IgD-negative memory B cell (primary cell): Measurements from ENCODE around the gene DUSP16. TPM values are rescaled to one million over a fixed set of nuclear protein-coding genes. Genes with fewer than 3 reads are reported as not detected.
A peak's percentile ranks its signal among the peaks of the same experiment; 100 is the strongest.
"Not testable (repeated sequence)": the region's sequence is repeated elsewhere in the genome, so short reads cannot be mapped to it uniquely, and the experiment has no call there.

ENCODE experiments used
- H3K27ac Mint-ChIP-seq, 3 donors: one replicate each; pipeline ENCODE4 v1.8.0; 2020 to 2022; ENCODE audit warnings: mild to moderate bottlenecking in 3 of 3, mixed read lengths in 3 of 3, moderate library complexity in 1 of 3
- H3K27me3 Mint-ChIP-seq: one replicate; pipeline ENCODE4 v1.8.0; 2021; ENCODE audit warnings: mixed read lengths
- H3K36me3 Mint-ChIP-seq: one replicate; pipeline ENCODE4 v1.8.0; 2020; ENCODE audit warnings: mild to moderate bottlenecking, mixed read lengths
- H3K4me1 Mint-ChIP-seq, 3 donors: one replicate each; pipeline ENCODE4 v1.8.0; 2020 to 2022; ENCODE audit warnings: mixed read lengths in 3 of 3, mild to moderate bottlenecking in 1 of 3
- H3K4me3 Mint-ChIP-seq, 4 donors: one replicate each; pipeline ENCODE4 v1.8.0; 2020 to 2022; ENCODE audit warnings: mild to moderate bottlenecking in 4 of 4, mixed read lengths in 4 of 4, moderate library complexity in 3 of 4
- H3K9me3 Mint-ChIP-seq, 3 donors: one replicate each; pipeline ENCODE4 v1.8.0; 2020 to 2021; ENCODE audit warnings: mixed read lengths in 3 of 3, mild to moderate bottlenecking in 1 of 3
- polyA plus RNA-seq: library from polyadenylated mRNA; unstranded; fragments of 300-500 nt; fragmentation: Illumina TruSeq; gene quantifications from one replicate; pipeline ENCODE4 v1.2.3, GENCODE V29; 2021

Gene DUSP16
- polyA plus RNA-seq, 1 donor from 2014 or later, result 0.30 TPM

DNA sequence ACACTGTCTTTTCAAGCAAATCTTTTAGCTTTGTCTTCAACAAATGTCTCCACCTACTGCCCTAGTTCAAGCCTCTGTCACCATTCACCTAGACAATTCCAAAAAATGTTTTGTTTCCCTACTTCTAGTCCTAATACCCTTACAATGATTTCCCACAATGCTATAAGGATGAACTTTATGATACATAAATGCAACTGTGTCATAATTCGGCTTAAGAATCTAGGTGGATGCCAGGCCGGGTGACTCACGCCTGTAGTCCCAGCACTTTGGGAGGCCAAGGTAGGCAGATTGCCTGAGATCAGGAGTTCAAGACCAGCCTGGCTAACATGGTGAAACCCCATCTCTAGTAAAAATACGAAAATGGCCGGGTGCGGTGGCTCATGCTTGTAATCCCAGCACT is 28.3 kb upstream of the DUSP16 start:
- no peaks in the 10 kb centered on the region for H3K4me1 Mint-ChIP-seq

DNA sequence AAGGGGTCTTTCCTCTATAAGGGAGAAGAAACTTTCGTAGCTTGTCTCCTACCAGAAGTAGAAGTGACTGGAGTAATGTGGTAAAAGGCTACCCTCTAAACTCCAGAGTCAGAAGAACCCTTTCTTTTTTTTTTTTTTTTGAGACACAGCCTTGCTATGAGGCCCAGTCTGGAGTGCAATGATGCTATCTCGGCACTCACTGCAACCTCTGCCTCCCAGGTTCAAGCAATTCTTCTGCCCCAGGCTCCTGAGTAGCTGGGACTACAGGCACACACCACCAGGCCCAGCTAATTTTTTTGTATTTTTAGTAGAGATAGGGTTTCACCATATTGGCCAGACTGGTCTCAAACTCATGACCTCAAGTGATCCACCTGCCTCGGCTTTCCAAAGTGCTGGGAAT is 25.8 kb upstream of the DUSP16 start:
- H3K36me3 Mint-ChIP-seq, H3K27ac Mint-ChIP-seq, H3K4me1 Mint-ChIP-seq, H3K9me3 Mint-ChIP-seq, H3K27me3 Mint-ChIP-seq, H3K4me3 Mint-ChIP-seq: not testable (repeated sequence)

More for the DNA sequence above, 28.3 kb upstream of the DUSP16 start:
- H3K9me3 Mint-ChIP-seq, result no peaks in the 10 kb centered on the region
- no peak overlapping the region for H3K4me3 Mint-ChIP-seq
- H3K27ac Mint-ChIP-seq, result no peak overlapping the region
- peaks cover 5% of the 10 kb centered on the region for H3K36me3 Mint-ChIP-seq
- H3K27me3 Mint-ChIP-seq, result peaks cover 5% of the 10 kb centered on the region

DNA sequence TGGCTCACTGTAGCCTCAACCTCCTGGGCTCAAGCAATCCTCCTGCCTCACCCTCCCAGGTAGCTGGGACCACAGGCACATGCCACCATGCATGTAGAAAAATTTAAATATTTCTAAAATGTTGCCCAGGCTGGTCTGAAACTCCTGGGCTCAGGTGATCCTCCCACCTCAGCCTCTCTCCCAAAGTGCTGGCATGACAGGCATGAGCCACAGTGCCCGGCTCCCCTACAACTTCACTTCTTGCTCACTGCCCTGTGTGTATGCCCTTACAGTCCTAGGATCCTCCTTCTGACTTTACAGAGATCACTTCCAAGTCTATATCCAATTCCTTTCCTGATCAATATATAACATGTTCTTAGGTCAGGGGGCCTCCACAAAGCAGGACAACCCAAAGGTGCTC is 25.2 kb upstream of the DUSP16 start:
- no peak overlapping the region for H3K4me3 Mint-ChIP-seq
- H3K9me3 Mint-ChIP-seq, result peaks cover 0 to 4% (median 1%) of the 10 kb centered on the region in 3 donors
- H3K4me1 Mint-ChIP-seq, result peaks cover 0 to 3% (median 2%) of the 10 kb centered on the region in 3 donors
- H3K27me3 Mint-ChIP-seq, result peaks cover 5% of the 10 kb centered on the region
- no peak overlapping the region for H3K27ac Mint-ChIP-seq
- peaks cover 5% of the 10 kb centered on the region for H3K36me3 Mint-ChIP-seq

DNA sequence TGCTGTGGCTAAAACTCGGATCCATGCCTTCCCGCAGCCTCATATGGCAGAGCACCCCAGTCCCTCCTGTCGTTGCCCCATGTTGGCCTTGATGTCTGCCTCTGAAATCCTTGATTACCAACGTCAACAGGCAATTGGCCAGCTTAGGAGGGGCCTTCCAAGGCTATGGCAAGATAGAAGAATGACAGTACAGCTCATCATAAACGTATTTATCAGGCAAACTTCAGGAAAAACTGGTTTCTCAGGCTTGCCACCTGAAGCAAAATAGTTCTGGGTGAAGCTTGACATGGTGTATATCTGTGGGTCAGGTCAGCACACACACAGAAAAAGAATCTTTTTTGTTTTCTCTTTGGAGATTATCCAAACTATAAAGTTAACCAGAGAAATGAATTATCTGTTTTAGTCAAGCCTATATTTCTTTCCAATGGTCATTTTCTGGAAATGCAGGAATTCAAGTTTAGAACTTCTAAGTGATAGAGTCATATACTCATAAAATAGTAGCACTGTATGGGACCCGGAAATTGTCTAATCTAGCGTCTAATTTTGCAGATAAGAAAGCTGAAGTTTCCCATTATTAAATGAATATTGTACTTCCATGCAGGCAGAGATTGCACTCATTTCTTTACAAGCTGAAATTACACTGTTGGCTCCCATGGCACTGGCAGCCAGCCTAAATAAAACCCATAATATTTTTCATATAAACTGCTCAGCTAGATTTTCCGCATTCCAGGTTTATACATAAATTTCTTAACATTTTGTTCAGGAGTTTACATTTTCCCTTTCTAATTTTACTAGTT is 24.4 kb upstream of the DUSP16 start:
- Mint-ChIP-seq H3K4me1 (peaks cover 0 to 11% (median 7%) of the 10 kb centered on the region in 3 donors), H3K4me3 (no peak overlapping the region), H3K27me3 (peaks cover 5% of the 10 kb centered on the region), H3K27ac (no peak overlapping the region), H3K36me3 (peaks cover 5% of the 10 kb centered on the region), H3K9me3 (peaks cover 0 to 4% (median 1%) of the 10 kb centered on the region in 3 donors)

- Mint-ChIP-seq H3K4me1 (peaks cover 0 to 14% (median 7%) of the 10 kb centered on the region in 3 donors), H3K9me3 (peaks cover 0 to 4% (median 1%) of the 10 kb centered on the region in 3 donors), H3K27me3 (peaks cover 5% of the 10 kb centered on the region), H3K36me3 (peaks cover 5% of the 10 kb centered on the region), H3K4me3 (no peak overlapping the region), H3K27ac (no peak overlapping the region)
Measured at GRCh38 chr12:12585115-12585863, 22.6 kb upstream of the DUSP16 start.

DNA sequence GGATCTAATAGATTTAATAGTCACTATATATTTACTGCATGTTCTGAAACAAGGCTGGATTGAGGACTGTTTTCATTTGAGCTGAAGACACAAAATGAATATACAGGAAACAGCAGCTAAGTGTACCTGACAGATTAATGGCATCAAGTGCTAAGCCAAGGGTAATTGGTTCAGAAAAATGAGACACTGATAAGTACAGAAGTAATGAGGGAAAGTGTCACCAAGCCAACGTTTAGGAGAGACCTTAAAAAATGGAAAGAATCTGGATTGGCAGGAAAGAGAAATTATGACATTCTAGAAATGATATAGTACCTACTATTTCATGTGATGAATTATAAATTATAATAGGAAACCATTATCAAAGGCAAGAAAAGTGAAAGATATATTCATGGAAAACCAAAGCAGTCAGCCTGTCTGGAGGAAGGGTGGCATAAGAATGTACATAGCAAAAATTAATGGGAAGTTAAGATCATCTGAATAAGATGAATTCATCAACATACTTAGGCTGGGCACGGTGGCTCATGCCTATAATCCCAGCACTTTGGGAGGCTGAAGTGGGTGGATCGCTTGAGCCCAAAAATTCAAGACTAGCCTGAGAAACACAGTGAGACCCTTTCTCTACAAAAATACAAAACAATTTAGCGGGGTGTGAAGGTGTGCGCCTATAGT is 21.0 kb upstream of the DUSP16 start:
- Mint-ChIP-seq H3K27ac (no peak overlapping the region), H3K27me3 (peaks cover 2% of the 10 kb centered on the region), H3K9me3 (peaks cover 0 to 4% (median 1%) of the 10 kb centered on the region in 3 donors), H3K4me3 (peak overlapping the region in 1 of 4 donors; percentile 57), H3K4me1 (peaks cover 0 to 14% (median 7%) of the 10 kb centered on the region in 3 donors), H3K36me3 (peaks cover 4% of the 10 kb centered on the region)

DNA sequence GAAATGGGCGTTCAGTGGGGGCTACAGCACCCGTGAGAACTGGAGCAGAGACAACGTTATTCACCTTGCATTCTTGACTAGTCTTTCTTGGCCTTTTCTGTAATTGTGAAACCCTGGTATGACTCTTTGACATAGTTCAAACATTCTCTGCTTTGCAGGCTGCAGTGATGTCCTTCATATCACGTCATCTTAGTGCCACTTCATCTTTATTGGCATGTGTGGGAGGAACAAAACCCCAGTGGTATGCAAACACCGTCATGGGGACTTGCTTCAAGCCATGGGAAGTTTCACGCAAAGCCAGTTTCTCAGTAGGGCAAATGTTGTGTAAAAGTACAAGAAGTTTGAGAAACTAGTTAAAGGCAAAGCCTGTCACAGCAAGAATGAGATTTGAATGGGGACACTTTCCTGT is 20.2 kb upstream of the DUSP16 start:
- Mint-ChIP-seq H3K27ac (no peak overlapping the region), H3K4me3 (peak overlapping the region in 1 of 4 donors; percentile 57), H3K36me3 (peaks cover 4% of the 10 kb centered on the region), H3K4me1 (peaks cover 0 to 14% (median 7%) of the 10 kb centered on the region in 3 donors), H3K9me3 (peaks cover 0 to 4% (median 1%) of the 10 kb centered on the region in 3 donors), H3K27me3 (peaks cover under 1% of the 10 kb centered on the region)

- H3K36me3 Mint-ChIP-seq, result peaks cover 4% of the 10 kb centered on the region
- peaks cover 0 to 14% (median 7%) of the 10 kb centered on the region in 3 donors for H3K4me1 Mint-ChIP-seq
- no peak overlapping the region for H3K27ac Mint-ChIP-seq
- no peaks in the 10 kb centered on the region for H3K27me3 Mint-ChIP-seq
- peak overlapping the region in 1 of 4 donors; percentile 57 for H3K4me3 Mint-ChIP-seq
- peaks cover 0 to 4% (median 1%) of the 10 kb centered on the region in 3 donors for H3K9me3 Mint-ChIP-seq
Measured at GRCh38 chr12:12582193-12582881, 19.7 kb upstream of the DUSP16 start.

DNA sequence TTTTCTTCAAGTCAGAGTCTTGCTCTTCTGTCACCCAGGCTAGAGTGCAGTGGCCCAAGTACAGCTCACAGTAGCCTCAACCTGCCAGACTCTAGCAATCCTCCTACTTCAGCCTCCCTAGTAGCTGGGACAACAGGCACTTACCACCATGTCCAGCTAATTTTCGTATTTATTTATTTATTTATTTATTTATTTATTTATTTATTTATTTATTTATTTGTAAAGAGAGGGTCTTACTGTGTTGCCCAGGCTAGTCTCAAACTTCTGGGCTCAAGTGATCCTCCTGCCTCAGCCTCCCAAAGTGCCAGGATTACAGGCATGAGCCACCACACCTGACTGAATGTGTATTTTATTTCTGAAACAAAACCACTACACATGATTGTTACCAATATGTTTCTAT is 18.1 kb upstream of the DUSP16 start:
- peaks cover 0 to 14% (median 7%) of the 10 kb centered on the region in 3 donors for H3K4me1 Mint-ChIP-seq
- H3K4me3 Mint-ChIP-seq, H3K9me3 Mint-ChIP-seq, H3K36me3 Mint-ChIP-seq, H3K27ac Mint-ChIP-seq, H3K27me3 Mint-ChIP-seq: not testable (repeated sequence)

- Mint-ChIP-seq H3K27me3 (peaks cover 4% of the 10 kb centered on the region), H3K9me3 (no peaks in the 10 kb centered on the region), H3K27ac (peak overlapping the region in 1 of 3 donors; percentile 4), H3K36me3 (peaks cover 2% of the 10 kb centered on the region), H3K4me3 (no peak overlapping the region), H3K4me1 (peaks cover 0 to 11% (median 4%) of the 10 kb centered on the region in 3 donors)
Measured at GRCh38 chr12:12577786-12578185, 15.1 kb upstream of the DUSP16 start.

- H3K9me3 Mint-ChIP-seq, result no peaks in the 10 kb centered on the region
- no peaks in the 10 kb centered on the region for H3K36me3 Mint-ChIP-seq
- H3K27me3 Mint-ChIP-seq, result peaks cover 7% of the 10 kb centered on the region
- no peak overlapping the region for H3K27ac Mint-ChIP-seq
- peaks cover 0 to 2% (median 0%) of the 10 kb centered on the region in 3 donors for H3K4me1 Mint-ChIP-seq
- H3K4me3 Mint-ChIP-seq, result no peak overlapping the region
Measured at GRCh38 chr12:12572659-12573058, 10.0 kb upstream of the DUSP16 start.

GRCh38 chr12:12565971-12566370 is 3.3 kb upstream of the DUSP16 start:
- not testable (repeated sequence) for H3K4me1 Mint-ChIP-seq, H3K9me3 Mint-ChIP-seq, H3K36me3 Mint-ChIP-seq, H3K27me3 Mint-ChIP-seq, H3K27ac Mint-ChIP-seq, H3K4me3 Mint-ChIP-seq

DNA sequence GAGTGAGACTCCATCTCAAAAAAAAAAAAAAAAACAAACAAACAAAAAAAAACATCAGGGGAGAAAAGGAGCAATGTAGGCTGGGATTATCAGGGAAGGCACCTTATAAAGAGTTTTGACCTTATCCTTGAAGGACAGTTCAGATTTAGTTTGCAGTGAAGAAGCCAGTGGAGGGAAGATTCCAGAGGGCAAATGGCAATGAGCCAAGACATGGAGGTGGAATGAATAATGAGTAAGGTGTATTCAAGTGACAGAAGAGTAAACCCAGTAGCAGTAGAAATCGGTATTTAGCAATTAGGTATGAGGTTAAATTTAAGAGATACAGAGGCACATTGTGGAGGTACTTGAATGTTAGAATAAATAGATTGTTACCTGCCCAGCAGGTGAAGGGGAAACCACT is 2.2 kb upstream of the DUSP16 start:
- peaks cover 0 to 1% (median 0%) of the 10 kb centered on the region in 3 donors for H3K9me3 Mint-ChIP-seq
- peaks cover 7 to 14% (median 10%) of the 10 kb centered on the region in 3 donors for H3K4me1 Mint-ChIP-seq
- H3K36me3 Mint-ChIP-seq, result peaks cover 2% of the 10 kb centered on the region
- no peak overlapping the region for H3K4me3 Mint-ChIP-seq
- H3K27me3 Mint-ChIP-seq, result peaks cover 5% of the 10 kb centered on the region
- H3K27ac Mint-ChIP-seq, result no peak overlapping the region

GRCh38 chr12:12563290-12563928 is 746 bp upstream of the DUSP16 start:
- Mint-ChIP-seq H3K4me1 (peaks cover 7 to 14% (median 10%) of the 10 kb centered on the region in 3 donors), H3K36me3 (peaks cover 2% of the 10 kb centered on the region), H3K4me3 (peak overlapping the region; percentile 88 to 96 (median 93)), H3K27ac (peak overlapping the region; percentile 93 to 95 (median 94)), H3K27me3 (peaks cover 5% of the 10 kb centered on the region), H3K9me3 (peaks cover 0 to 1% (median 0%) of the 10 kb centered on the region in 3 donors)
